GM10248 (cell line): Measurements from ENCODE around the gene KIR3DL2.
"Not testable (repeated sequence)": the region's sequence is repeated elsewhere in the genome, so short reads cannot be mapped to it uniquely, and the experiment has no call there.

ENCODE experiments used
- CTCF ChIA-PET: fragments of 300-600 bp; sonication (Branson Sonifier 250); formaldehyde crosslinking; extraction: SDS; loops from one replicate; lab custom pipeline; 2021; ENCODE audit warnings: antibody characterized with exemption; lab: Yijun Ruan, JAX
- POLR2A ChIA-PET: fragments of 350-650 bp; sonication (Branson Sonifier 250); formaldehyde crosslinking; extraction: SDS; loops from one replicate; lab custom pipeline; 2020; ENCODE audit warnings: antibody characterized with exemption; lab: Yijun Ruan, JAX
- DNase-seq: peaks from one replicate; pipeline ENCODE4 v3.0.0; 2012; ENCODE audit errors: extremely low spot score
- TF ChIP-seq, protein P1 (sequence below): IDR thresholded peaks from 2 replicates; pipeline ENCODE4 v1.5.1; 2012; ENCODE audit warnings: mild to moderate bottlenecking, low read depth; ENCODE audit errors: extremely low read depth, missing control alignments, control extremely low read depth

KIR3DL2 gene

DNA sequence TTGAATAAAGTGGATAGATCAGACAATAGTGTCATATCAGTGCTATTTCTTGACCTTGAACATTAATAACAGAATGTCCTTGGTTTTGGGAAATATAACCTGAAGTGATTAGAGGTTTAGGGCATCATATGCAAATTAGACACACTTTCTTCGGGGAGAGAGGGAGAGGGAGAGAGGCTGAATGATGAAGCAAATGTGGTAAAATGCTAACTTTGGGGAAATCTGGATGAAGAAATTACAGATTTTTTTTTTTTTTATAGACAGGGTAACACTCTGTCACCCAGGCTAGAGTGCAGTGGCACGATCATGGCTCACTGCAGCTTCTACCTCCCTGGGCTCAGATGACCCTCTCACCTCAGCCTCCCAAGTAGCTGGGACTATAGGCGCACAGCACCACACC is 51.8 kb downstream of the KIR3DL2 start:
- CTCF ChIA-PET, result no interaction called here
- POLR2A ChIA-PET, result no interaction called here
- no peak for DNase-seq
- TF ChIP-seq, protein P1, sequence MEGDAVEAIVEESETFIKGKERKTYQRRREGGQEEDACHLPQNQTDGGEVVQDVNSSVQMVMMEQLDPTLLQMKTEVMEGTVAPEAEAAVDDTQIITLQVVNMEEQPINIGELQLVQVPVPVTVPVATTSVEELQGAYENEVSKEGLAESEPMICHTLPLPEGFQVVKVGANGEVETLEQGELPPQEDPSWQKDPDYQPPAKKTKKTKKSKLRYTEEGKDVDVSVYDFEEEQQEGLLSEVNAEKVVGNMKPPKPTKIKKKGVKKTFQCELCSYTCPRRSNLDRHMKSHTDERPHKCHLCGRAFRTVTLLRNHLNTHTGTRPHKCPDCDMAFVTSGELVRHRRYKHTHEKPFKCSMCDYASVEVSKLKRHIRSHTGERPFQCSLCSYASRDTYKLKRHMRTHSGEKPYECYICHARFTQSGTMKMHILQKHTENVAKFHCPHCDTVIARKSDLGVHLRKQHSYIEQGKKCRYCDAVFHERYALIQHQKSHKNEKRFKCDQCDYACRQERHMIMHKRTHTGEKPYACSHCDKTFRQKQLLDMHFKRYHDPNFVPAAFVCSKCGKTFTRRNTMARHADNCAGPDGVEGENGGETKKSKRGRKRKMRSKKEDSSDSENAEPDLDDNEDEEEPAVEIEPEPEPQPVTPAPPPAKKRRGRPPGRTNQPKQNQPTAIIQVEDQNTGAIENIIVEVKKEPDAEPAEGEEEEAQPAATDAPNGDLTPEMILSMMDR, result no peak

GRCh38 chr19:54903303-54903702 is 53.1 kb downstream of the KIR3DL2 start:
- DNase-seq, result no peak
- TF ChIP-seq, protein P1, result no peak
- POLR2A ChIA-PET, result no interaction called here
- CTCF ChIA-PET, result no interaction called here

GRCh38 chr19:54904261-54904660 is 54.0 kb downstream of the KIR3DL2 start:
- CTCF ChIA-PET, result not testable (repeated sequence)

GRCh38 chr19:54905421-54905802 is 55.2 kb downstream of the KIR3DL2 start:
- no peak for DNase-seq
- POLR2A ChIA-PET, result no interaction called here
- CTCF ChIA-PET, result no interaction called here
- TF ChIP-seq, protein P1, result no peak

More at GRCh38 chr19:54904261-54904660, 54.0 kb downstream of the KIR3DL2 start:
- DNase-seq, POLR2A ChIA-PET: not testable (repeated sequence)

- DNase-seq, result no peak
- TF ChIP-seq, protein P1, result no peak
- CTCF ChIA-PET, result interaction anchor here (1.0 to 1.3 kb wide), 2 partner anchors 26 to 231 kb away, joined by 3 read pairs; no protein-coding TSS in a partner anchor
- POLR2A ChIA-PET, result no interaction called here
These were observed 55.7 kb downstream of the KIR3DL2 start, which contains the start of gene NCR1 for GRCh38 chr19:54905803-54906511. Gene NCR1, plus strand, starts transcription at chr19:54906148. Its CDS starts 40 bp downstream, at chr19:54906188.

DNA sequence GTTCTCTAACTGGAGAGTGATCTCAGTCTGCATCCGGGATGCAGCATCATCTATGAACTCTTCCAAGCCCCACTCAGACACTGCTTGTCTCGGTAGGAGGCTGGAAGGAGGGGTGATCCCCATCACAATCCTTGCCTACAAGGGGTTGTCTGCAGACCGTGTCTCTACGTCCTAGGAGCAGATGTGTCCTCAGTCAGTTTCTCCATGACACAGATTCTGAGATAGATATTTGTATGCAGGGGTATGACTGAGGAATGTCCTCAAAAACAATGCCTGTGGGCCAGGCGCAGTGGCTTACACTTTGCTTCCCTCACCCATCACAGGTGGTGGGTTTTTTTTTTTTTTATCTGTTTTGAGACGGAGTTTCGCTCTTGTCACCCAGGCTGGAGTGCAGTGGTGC is 56.6 kb downstream of the KIR3DL2 start:
- CTCF ChIA-PET, result interaction anchor here (1.0 to 1.3 kb wide), 2 partner anchors 27 to 232 kb away, joined by 3 read pairs; no protein-coding TSS in a partner anchor
- DNase-seq, result no peak
- TF ChIP-seq, protein P1, result no peak
- POLR2A ChIA-PET, result no interaction called here

DNA sequence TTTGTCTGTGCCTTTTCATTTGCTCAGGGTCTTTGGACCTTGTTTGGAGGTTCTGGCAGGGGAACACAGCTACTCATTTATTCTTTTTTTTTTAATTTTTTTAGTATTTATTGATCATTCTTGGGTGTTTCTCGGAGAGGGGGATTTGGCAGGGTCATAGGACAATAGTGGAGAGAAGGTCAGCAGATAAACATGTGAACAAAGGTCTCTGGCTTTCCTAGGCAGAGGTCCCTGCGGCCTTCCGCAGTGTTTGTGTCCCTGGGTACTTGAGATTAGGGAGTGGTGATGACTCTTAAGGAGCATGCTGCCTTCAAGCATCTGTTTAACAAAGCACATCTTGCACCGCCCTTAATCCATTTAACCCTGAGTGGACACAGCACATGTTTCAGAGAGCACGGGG is 57.7 kb downstream of the KIR3DL2 start:
- CTCF ChIA-PET, POLR2A ChIA-PET, DNase-seq: not testable (repeated sequence)
